Liver (tissue), 9 donors: ENCODE measurements around the gene ULK3. TPM values are rescaled to one million over a fixed set of nuclear protein-coding genes. Genes with fewer than 3 reads are reported as not detected.

Experiments
- DNase-seq: peaks from one replicate; pipeline ENCODE4 v3.0.0-alpha.2; 2017; ENCODE audit warnings: low spot score
- H3K27ac ChIP-seq, 2 donors: one replicate each; pipeline ENCODE4 v1.7.0; 2013; ENCODE audit warnings: inconsistent platforms in 2 of 2, low read length in 2 of 2, control low read depth in 1 of 2, low read depth in 1 of 2, mild to moderate bottlenecking in 1 of 2
- H3K27me3 ChIP-seq, 4 donors: one replicate each; pipeline versions ENCODE4 v1.6.1 to v1.7.0; 2013; ENCODE audit warnings: low read length in 3 of 4, inconsistent platforms in 1 of 4, mild to moderate bottlenecking in 1 of 4, moderate library complexity in 1 of 4; ENCODE audit not compliant: control insufficient read depth in 4 of 4, insufficient read depth in 4 of 4
- H3K36me3 ChIP-seq, 4 donors: one replicate each; pipeline versions ENCODE4 v1.6.1 to v1.7.0; 2013; ENCODE audit warnings: low read length in 3 of 4, mild to moderate bottlenecking in 3 of 4, low read depth in 1 of 4, moderate library complexity in 1 of 4; ENCODE audit not compliant: control insufficient read depth in 4 of 4, insufficient read depth in 3 of 4
- H3K4me1 ChIP-seq, 4 donors: one replicate each; pipeline versions ENCODE4 v1.6.1 to v1.7.0; 2013; ENCODE audit warnings: low read length in 3 of 4, mild to moderate bottlenecking in 3 of 4, moderate library complexity in 1 of 4; ENCODE audit not compliant: control insufficient read depth in 4 of 4, insufficient read depth in 4 of 4
- H3K4me3 ChIP-seq, 3 donors: one replicate each; pipeline versions ENCODE4 v1.6.1 to v1.7.0; 2013; ENCODE audit warnings: low read length in 3 of 3, control low read depth in 1 of 3, low read depth in 1 of 3, mild to moderate bottlenecking in 1 of 3
- H3K9ac ChIP-seq, 2 donors: one replicate each; pipeline ENCODE4 v1.7.0; 2013; ENCODE audit warnings: low read length in 2 of 2, mild to moderate bottlenecking in 2 of 2, moderate library complexity in 2 of 2, control low read depth in 1 of 2, low read depth in 1 of 2
- H3K9me3 ChIP-seq, 4 donors: one replicate each; pipeline versions ENCODE4 v1.6.1 to v1.7.0; 2013; ENCODE audit warnings: low read length in 3 of 4; ENCODE audit not compliant: control insufficient read depth in 4 of 4
- EGR1 ChIP-seq, 2 donors: IDR thresholded peaks; 2 replicates each; pipeline ENCODE4 v1.6.1; 2016 to 2018; ENCODE audit warnings: antibody characterized with exemption in 2 of 2, low read depth in 2 of 2
- FOXA1 ChIP-seq: IDR thresholded peaks from 2 replicates; pipeline ENCODE4 v1.6.1; 2016; ENCODE audit warnings: antibody characterized with exemption
- FOXA2 ChIP-seq: IDR thresholded peaks from 2 replicates; pipeline ENCODE4 v1.6.1; 2016; ENCODE audit warnings: antibody characterized with exemption
- GABPA ChIP-seq, 2 donors: IDR thresholded peaks in 1 of 2; conservative IDR thresholded peaks in 1 of 2; 2 replicates each; pipeline ENCODE4 v1.6.1; 2016; ENCODE audit warnings: antibody characterized with exemption in 2 of 2, mild to moderate bottlenecking in 1 of 2, moderate library complexity in 1 of 2
- HNF4A ChIP-seq, 2 donors: conservative IDR thresholded peaks; 2 replicates each; pipeline ENCODE4 v1.6.1; 2016; ENCODE audit warnings: antibody characterized with exemption in 2 of 2, mild to moderate bottlenecking in 2 of 2
- HNF4G ChIP-seq: IDR thresholded peaks from 2 replicates; pipeline ENCODE4 v1.6.1; 2016; ENCODE audit warnings: antibody characterized with exemption
- JUND ChIP-seq, 2 donors: IDR thresholded peaks; 2 replicates each; pipeline ENCODE4 v1.6.1; 2016; ENCODE audit warnings: antibody characterized with exemption in 2 of 2
- NR2F2 ChIP-seq: IDR thresholded peaks from 2 replicates; pipeline ENCODE4 v1.6.1; 2016; ENCODE audit warnings: antibody characterized with exemption
- RAD21 ChIP-seq, 2 donors: IDR thresholded peaks; 2 replicates each; pipeline ENCODE4 v1.6.1; 2016; ENCODE audit warnings: antibody characterized with exemption in 2 of 2, mild to moderate bottlenecking in 2 of 2
- RXRA ChIP-seq, 2 donors: IDR thresholded peaks; 2 replicates each; pipeline ENCODE4 v1.6.1; 2017 to 2018; ENCODE audit warnings: antibody characterized with exemption in 2 of 2, mild to moderate bottlenecking in 1 of 2
- SP1 ChIP-seq: IDR thresholded peaks from 2 replicates; pipeline ENCODE4 v1.6.1; 2018; ENCODE audit warnings: antibody characterized with exemption, mild to moderate bottlenecking
- TAF1 ChIP-seq: conservative IDR thresholded peaks from 2 replicates; pipeline ENCODE4 v1.6.1; 2016; ENCODE audit warnings: antibody characterized with exemption, mild to moderate bottlenecking
- YY1 ChIP-seq: IDR thresholded peaks from 2 replicates; pipeline ENCODE4 v1.6.1; 2016; ENCODE audit warnings: antibody characterized with exemption, mild to moderate bottlenecking
- ZBTB33 ChIP-seq: IDR thresholded peaks from 2 replicates; pipeline ENCODE4 v1.6.1; 2016; ENCODE audit warnings: antibody characterized with exemption
- WGBS: extraction: QIAGEN DNeasy Blood & Tissue Kit; methylation state at CpG from one replicate; pipeline ENCODE4 v1.1.7; 2013; 5-methylcytosine and 5-hydroxymethylcytosine counted together
- polyA plus RNA-seq, 2 donors: library from polyadenylated mRNA; stranded (reverse) in 1 of 2; unstranded in 1 of 2; fragments of 200-250 nt in 1 of 2; fragments of >200 nt in 1 of 2; fragmentation: Nextera tagmentation in 1 of 2; extraction: Ambion mirVana in 1 of 2; gene quantifications; one replicate each; pipeline versions ENCODE4 v1.2.1 to v1.2.3, GENCODE V29; 2013 to 2015
- total RNA-seq, 2 donors: library from RNA; depleted of rRNA; stranded (reverse); fragments of >200 nt; gene quantifications; one replicate each; pipeline ENCODE4 v1.2.3, GENCODE V29; 2014
- TF ChIP-seq, protein P1 (sequence below): fragments of 150-350 bp; IDR thresholded peaks from 2 replicates; pipeline ENCODE4 v1.5.1; 2017; ENCODE audit warnings: improper control_type of control experiment, low read depth, low read length; ENCODE audit not compliant: missing input control
- TF ChIP-seq, protein P2 (sequence below): IDR thresholded peaks from 2 replicates; pipeline ENCODE4 v1.6.1; 2016; ENCODE audit warnings: antibody characterized with exemption
- TF ChIP-seq, protein P3 (sequence below): IDR thresholded peaks from 2 replicates; pipeline ENCODE4 v1.6.1; 2016; ENCODE audit warnings: antibody characterized with exemption, mild to moderate bottlenecking
- TF ChIP-seq, protein P4 (sequence below): IDR thresholded peaks from 2 replicates; pipeline ENCODE4 v1.6.1; 2016; ENCODE audit warnings: antibody characterized with exemption
- donor health status: healthy.
- donor health status: healthy.
- donor health status: healthy.
- donor health status: healthy.
- donor health status: healthy.

The ULK3 gene
- total and polyA plus RNA-seq, 4 donors, result 13.1 to 35.5 (median 21.4) TPM

DNA sequence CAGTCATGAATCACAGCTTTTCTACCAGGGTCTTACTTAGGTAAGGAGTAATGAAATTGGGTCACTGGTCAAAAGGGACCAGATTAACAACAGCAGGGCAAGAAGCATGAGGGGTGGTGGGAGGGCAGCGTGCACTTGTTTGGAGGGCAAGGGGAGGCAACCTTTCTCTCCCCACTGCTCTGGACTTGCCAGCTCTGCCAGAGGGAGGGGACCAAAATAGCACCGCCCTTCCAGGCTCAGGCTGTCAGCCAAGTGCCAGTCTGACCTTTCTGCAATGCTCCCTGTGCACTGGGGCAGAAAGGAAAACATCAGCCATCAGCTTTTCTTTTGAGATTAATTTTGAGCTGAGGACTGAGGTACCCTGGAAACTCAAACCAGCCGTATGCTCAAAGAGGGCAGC, 4.5 kb upstream of the ULK3 start:
- no peak for DNase-seq
- whole genome bisulfite sequencing, result 80% methylated on average over 3 of the region's 3 CpGs
- peaks cover 5 to 18% (median 12%) of the 10 kb centered on the region in 4 donors for H3K4me1 ChIP-seq
- H3K27me3 ChIP-seq, result no peaks in the 10 kb centered on the region
- TF ChIP-seq RAD21 (IDR thresholded peaks at IDR 0.05) (peak in 1 of 2 donors; percentile 17), HNF4G (no peak), GABPA (IDR thresholded peaks at IDR 0.05 in 1 of 2, conservative IDR thresholded peaks at IDR 0.05 in 1 of 2) (no peak)
- H3K4me3 ChIP-seq, result no peak overlapping the region
- H3K27ac ChIP-seq, result no peak overlapping the region
- peaks cover 12 to 52% (median 28%) of the 10 kb centered on the region in 4 donors for H3K36me3 ChIP-seq
- no peak overlapping the region for H3K9ac ChIP-seq
- no peaks in the 10 kb centered on the region for H3K9me3 ChIP-seq

GRCh38 chr15:74845581-74845980, 2.6 kb upstream of the ULK3 start:
- peaks cover 5 to 25% (median 15%) of the 10 kb centered on the region in 4 donors for H3K4me1 ChIP-seq
- H3K9me3 ChIP-seq, result no peaks in the 10 kb centered on the region
- H3K4me3 ChIP-seq, result no peak overlapping the region
- H3K36me3 ChIP-seq, result peaks cover 6 to 33% (median 13%) of the 10 kb centered on the region in 4 donors
- no peak for TF ChIP-seq YY1
- TF ChIP-seq, protein P1, sequence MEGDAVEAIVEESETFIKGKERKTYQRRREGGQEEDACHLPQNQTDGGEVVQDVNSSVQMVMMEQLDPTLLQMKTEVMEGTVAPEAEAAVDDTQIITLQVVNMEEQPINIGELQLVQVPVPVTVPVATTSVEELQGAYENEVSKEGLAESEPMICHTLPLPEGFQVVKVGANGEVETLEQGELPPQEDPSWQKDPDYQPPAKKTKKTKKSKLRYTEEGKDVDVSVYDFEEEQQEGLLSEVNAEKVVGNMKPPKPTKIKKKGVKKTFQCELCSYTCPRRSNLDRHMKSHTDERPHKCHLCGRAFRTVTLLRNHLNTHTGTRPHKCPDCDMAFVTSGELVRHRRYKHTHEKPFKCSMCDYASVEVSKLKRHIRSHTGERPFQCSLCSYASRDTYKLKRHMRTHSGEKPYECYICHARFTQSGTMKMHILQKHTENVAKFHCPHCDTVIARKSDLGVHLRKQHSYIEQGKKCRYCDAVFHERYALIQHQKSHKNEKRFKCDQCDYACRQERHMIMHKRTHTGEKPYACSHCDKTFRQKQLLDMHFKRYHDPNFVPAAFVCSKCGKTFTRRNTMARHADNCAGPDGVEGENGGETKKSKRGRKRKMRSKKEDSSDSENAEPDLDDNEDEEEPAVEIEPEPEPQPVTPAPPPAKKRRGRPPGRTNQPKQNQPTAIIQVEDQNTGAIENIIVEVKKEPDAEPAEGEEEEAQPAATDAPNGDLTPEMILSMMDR, result no peak
- TF ChIP-seq RXRA (IDR thresholded peaks at IDR 0.05), result no peak
- no peak for TF ChIP-seq FOXA1
- no peak overlapping the region for H3K27ac ChIP-seq
- H3K27me3 ChIP-seq, result no peaks in the 10 kb centered on the region
- 88% methylated on average over 4 of the region's 4 CpGs for WGBS
- H3K9ac ChIP-seq, result no peak overlapping the region
- DNase-seq, result no peak

DNA sequence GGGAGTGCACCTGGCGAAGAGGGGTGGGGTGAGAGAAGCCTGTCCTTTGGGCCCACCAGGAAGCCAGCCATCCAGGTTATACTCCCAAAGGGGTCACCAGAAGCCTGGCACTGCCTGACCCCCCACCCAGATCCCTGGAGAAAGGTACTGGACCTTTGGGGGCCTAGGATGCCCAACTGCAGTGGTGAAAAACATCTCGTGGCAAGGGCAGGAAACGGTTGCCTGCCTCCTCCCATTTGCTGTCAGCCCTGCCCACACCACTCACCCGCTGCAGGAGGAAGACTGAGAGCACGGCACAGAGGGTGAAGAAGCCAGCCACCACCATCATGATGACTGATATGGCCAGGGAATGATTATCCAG, 2.2 kb upstream of the ULK3 start:
- no peak for TF ChIP-seq JUND (IDR thresholded peaks at IDR 0.05)
- TF ChIP-seq SP1, result no peak
- TF ChIP-seq GABPA (IDR thresholded peaks at IDR 0.05 in 1 of 2, conservative IDR thresholded peaks at IDR 0.05 in 1 of 2), result no peak
- TF ChIP-seq, protein P2, sequence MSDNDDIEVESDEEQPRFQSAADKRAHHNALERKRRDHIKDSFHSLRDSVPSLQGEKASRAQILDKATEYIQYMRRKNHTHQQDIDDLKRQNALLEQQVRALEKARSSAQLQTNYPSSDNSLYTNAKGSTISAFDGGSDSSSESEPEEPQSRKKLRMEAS, result no peak
- TF ChIP-seq, protein P3, sequence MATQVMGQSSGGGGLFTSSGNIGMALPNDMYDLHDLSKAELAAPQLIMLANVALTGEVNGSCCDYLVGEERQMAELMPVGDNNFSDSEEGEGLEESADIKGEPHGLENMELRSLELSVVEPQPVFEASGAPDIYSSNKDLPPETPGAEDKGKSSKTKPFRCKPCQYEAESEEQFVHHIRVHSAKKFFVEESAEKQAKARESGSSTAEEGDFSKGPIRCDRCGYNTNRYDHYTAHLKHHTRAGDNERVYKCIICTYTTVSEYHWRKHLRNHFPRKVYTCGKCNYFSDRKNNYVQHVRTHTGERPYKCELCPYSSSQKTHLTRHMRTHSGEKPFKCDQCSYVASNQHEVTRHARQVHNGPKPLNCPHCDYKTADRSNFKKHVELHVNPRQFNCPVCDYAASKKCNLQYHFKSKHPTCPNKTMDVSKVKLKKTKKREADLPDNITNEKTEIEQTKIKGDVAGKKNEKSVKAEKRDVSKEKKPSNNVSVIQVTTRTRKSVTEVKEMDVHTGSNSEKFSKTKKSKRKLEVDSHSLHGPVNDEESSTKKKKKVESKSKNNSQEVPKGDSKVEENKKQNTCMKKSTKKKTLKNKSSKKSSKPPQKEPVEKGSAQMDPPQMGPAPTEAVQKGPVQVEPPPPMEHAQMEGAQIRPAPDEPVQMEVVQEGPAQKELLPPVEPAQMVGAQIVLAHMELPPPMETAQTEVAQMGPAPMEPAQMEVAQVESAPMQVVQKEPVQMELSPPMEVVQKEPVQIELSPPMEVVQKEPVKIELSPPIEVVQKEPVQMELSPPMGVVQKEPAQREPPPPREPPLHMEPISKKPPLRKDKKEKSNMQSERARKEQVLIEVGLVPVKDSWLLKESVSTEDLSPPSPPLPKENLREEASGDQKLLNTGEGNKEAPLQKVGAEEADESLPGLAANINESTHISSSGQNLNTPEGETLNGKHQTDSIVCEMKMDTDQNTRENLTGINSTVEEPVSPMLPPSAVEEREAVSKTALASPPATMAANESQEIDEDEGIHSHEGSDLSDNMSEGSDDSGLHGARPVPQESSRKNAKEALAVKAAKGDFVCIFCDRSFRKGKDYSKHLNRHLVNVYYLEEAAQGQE, result no peak
- TF ChIP-seq, protein P1, result no peak
- no peak for TF ChIP-seq NR2F2
- TF ChIP-seq FOXA2, result no peak
- no peak for TF ChIP-seq FOXA1
- no peak for TF ChIP-seq YY1
- TF ChIP-seq RXRA (IDR thresholded peaks at IDR 0.05), result no peak
- no peak for TF ChIP-seq RAD21 (IDR thresholded peaks at IDR 0.05)
- no peak for TF ChIP-seq HNF4A (conservative IDR thresholded peaks at IDR 0.05)
- TF ChIP-seq EGR1 (IDR thresholded peaks at IDR 0.05; ENCODE audit: low read depth in 2 of 2), result no peak
- no peak for TF ChIP-seq TAF1
- TF ChIP-seq HNF4G, result no peak
- no peak for TF ChIP-seq ZBTB33
- TF ChIP-seq, protein P4, sequence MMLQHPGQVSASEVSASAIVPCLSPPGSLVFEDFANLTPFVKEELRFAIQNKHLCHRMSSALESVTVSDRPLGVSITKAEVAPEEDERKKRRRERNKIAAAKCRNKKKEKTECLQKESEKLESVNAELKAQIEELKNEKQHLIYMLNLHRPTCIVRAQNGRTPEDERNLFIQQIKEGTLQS, result no peak
- peaks cover 5 to 25% (median 15%) of the 10 kb centered on the region in 4 donors for H3K4me1 ChIP-seq
- no peaks in the 10 kb centered on the region for H3K27me3 ChIP-seq
- no peak for DNase-seq
- H3K27ac ChIP-seq, result no peak overlapping the region
- no peak overlapping the region for H3K9ac ChIP-seq
- no peaks in the 10 kb centered on the region for H3K9me3 ChIP-seq
- 76% methylated on average over 5 of the region's 5 CpGs for WGBS
- H3K36me3 ChIP-seq, result peaks cover 5 to 29% (median 10%) of the 10 kb centered on the region in 4 donors
- no peak overlapping the region for H3K4me3 ChIP-seq
